Stomach (tissue), 4 donors: ENCODE data around the gene FAM228B.

ENCODE experiments used
- POLR2A ChIP-seq, 4 donors: fragments of 450-650 bp; IDR thresholded peaks; one replicate each; pipeline ENCODE4 v1.6.1; 2016; ENCODE audit warnings: antibody characterized with exemption in 4 of 4, control low read depth in 2 of 4, mild to moderate bottlenecking in 1 of 4, moderate library complexity in 1 of 4
- TF ChIP-seq, protein P1 (sequence below), 7 experiments: fragments of 450-650 bp in 4 of 7; fragments of 200-600 bp in 3 of 7; sonication (generic) in 3 of 7; IDR thresholded peaks; one replicate each; pipeline ENCODE4 v1.5.1; 2016 to 2019; ENCODE audit warnings: antibody characterized with exemption in 7 of 7, control low read depth in 2 of 7, mild to moderate bottlenecking in 1 of 7

DNA sequence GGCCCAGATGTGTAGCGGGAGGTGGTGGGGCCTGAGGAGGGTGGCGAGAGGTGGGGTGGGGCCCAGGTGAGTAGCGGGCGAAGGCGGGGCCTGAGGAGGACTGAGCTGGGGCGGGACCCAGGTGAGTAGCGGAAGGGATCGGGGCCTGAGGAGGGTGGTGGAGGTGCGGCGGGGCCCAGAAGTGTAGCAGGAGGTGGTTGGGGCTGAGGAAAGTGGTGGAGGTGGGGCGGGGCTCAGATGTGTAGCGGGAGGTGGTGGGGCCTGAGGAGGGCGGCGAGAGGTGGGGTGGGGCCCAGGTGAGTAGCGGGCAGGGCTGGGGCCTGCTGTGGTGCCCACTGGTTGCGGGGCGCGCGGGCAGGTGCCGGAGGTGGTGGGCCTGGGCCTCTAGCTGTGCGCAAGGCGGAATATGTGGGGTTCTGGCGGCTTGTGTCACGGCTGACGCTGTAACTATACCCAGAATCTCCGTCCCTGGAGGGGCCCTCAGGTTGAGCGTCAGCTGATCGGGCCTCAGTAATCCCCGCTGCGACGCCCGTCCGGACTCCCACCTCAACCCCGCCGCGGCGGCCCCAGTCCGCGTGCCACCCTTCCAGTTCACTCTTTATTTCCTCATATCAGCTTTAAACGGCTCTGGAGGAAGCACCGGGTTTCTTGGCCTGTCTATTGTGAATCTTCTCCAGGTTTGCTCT, 46.3 kb upstream of the FAM228B start:
- peak in 1 of 4 donors; percentile 63 for TF ChIP-seq POLR2A (IDR thresholded peaks at IDR 0.05)
- TF ChIP-seq, protein P1, sequence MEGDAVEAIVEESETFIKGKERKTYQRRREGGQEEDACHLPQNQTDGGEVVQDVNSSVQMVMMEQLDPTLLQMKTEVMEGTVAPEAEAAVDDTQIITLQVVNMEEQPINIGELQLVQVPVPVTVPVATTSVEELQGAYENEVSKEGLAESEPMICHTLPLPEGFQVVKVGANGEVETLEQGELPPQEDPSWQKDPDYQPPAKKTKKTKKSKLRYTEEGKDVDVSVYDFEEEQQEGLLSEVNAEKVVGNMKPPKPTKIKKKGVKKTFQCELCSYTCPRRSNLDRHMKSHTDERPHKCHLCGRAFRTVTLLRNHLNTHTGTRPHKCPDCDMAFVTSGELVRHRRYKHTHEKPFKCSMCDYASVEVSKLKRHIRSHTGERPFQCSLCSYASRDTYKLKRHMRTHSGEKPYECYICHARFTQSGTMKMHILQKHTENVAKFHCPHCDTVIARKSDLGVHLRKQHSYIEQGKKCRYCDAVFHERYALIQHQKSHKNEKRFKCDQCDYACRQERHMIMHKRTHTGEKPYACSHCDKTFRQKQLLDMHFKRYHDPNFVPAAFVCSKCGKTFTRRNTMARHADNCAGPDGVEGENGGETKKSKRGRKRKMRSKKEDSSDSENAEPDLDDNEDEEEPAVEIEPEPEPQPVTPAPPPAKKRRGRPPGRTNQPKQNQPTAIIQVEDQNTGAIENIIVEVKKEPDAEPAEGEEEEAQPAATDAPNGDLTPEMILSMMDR (IDR thresholded peaks at IDR 0.05) = no peak
